G401.6 (cell line): ENCODE results near the gene ALOX5.
"Not testable (repeated sequence)": the region's sequence is repeated elsewhere in the genome, so short reads cannot be mapped to it uniquely, and the experiment has no call there.

Experiments used
- FAIRE-seq: peaks from 2 replicates; lab custom pipeline; 2012; peaks lifted over from hg19 to GRCh38; lab: Jason Lieb, UNC

The ALOX5 gene

DNA sequence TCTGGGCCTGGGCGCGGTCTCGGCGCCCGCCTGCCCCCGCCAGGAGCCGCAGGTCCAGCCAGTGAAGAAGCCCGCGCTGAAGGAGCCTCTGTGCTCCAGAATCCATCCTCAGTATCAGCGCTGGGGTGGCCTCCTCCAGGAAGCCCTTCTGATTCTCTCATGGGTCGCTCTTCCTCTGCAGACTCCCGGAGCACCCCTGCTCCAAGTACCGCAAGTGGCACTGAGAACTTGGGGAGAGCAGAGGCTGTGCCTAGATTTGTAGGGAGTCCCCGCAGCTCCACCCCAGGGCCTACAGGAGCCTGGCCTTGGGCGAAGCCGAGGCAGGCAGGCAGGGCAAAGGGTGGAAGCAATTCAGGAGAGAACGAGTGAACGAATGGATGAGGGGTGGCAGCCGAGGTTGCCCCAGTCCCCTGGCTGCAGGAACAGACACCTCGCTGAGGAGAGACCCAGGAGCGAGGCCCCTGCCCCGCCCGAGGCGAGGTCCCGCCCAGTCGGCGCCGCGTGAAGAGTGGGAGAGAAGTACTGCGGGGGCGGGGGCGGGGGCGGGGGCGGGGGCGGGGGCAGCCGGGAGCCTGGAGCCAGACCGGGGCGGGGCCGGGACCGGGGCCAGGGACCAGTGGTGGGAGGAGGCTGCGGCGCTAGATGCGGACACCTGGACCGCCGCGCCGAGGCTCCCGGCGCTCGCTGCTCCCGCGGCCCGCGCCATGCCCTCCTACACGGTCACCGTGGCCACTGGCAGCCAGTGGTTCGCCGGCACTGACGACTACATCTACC, at the start of gene ALOX5:
TSS of gene ALOX5 (plus strand) at position 641 of the 774 bp plus-strand sequence. CDS start at position 705, 64 bp downstream.
- no peak for FAIRE-seq

DNA sequence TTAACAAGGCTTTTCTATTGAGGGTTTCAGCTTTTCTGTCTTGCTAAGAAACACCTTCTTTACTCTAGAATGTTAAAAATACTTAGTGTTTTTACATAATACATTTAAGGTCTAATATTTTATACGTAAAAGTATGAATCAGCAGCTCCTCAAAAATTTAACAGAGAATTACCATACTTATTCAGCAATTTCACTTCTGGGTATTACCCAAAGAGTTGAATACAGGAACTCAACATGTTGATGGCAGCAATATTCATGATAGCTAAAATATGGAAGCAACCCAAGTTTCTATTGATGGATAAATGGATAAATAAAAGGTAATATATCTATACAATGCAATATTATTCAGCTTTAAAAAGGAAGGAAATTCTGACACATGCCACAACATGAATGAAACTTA, 48.9 kb upstream of the ALOX5 start:
- FAIRE-seq, result no peak

DNA sequence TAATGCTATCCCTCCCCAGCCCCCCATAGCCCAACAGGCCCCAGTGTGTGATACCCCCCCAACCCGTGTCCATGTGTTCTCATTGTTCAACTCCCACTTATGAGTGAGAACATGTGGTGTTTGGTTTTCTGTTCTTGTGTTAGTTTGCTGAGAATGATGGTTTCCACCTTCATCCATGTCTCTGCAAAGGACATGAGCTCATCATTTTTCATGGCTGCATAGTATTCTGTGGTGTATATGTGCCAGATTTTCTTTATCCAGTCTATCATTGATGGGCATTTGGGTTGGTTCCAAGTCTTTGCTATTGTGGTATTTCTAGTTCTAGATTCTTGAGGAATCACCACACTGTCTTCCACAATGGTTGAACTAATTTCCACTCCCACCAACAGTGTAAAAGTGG, 47.2 kb upstream of the ALOX5 start:
- not testable (repeated sequence) for FAIRE-seq

DNA sequence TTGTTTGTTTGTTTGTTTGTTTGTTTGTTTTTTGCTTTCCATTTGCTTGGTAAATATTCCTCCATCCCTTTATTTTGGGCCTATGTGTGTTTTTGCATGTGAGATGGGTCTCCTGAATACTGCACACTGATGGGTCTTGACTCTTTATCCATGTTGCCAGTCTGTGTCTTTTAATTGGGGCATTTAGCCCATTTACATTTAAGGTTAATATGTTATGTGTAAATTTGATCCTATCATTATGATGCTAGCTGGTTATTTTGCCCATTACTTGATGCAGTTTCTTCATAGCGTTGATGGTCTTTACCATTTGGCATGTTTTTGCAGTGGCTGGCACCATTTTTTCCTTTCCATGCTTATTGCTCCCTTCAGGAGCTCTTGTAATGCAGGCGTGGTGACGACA, 42.2 kb upstream of the ALOX5 start:
- not testable (repeated sequence) for FAIRE-seq

DNA sequence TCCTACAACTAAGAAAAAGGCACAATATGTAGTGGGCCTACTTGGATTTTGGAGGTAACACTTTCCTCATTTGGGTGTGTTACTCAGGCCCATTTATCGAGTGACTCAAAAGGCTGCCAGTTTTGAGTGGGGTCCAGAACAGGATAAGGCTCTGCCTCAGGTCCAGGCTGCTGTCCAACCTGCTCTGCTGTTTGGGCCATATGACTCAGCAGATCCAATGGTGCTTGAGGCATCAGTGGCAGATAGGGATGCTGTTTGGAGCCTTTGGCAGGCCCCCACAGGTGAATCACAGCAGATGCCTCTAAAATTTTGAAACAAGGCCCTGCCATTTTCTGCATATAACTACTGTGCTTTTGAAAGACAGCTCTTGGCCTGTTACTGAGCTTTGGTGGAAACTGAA, 34.1 kb upstream of the ALOX5 start:
- FAIRE-seq, result no peak

DNA sequence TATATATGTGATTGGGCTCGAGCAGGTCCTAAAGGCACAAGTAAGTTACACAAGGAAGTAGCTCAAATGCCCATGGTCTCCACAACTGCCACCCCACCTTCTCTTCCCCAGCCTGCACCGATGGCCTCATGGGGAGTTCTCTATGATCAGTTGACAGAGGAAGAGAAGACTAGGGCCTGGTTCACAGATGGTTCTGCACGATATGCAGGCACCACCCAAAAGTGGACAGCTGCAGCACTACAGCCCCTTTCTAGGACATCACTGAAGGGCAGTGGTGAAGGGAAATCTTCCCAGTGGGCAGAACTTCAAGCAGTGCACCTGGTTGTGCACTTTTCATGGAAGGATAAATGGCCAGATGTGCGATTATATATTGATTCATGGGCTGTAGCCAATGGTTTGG, 33.6 kb upstream of the ALOX5 start:
- not testable (repeated sequence) for FAIRE-seq

DNA sequence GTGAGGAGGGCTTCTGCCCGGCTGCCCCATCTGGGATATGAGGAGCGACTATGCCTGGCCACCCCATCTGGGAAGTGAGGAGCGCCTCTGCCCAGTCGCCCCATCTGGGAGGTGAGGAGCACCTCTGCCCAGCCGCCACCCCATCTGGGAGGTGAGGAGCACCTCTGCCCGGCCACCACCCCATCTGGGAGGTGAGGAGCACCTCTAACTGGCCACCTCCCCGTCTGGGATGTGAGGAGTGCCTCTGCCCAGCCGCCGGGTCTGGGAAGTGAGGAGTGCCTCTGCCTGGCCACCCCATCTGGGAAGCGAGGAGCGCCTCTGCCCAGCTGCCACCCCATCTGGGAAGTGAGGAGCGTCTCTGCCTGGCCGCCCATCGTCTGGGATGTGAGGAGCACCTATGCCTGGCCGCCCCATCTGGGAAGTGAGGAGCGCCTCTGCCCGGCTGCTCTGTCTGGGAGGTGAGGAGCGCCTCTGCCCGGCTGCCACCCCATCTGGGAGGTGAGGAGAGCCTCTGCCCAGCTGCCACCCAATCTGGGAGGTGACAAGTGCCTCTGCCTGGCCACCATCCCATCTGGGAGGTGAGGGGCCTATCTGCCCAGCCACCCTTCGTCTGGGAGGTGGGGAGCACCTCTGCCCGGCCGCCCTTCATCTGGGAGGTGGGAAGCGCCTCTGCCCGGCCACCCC, 27.2 kb upstream of the ALOX5 start:
- FAIRE-seq, result not testable (repeated sequence)

DNA sequence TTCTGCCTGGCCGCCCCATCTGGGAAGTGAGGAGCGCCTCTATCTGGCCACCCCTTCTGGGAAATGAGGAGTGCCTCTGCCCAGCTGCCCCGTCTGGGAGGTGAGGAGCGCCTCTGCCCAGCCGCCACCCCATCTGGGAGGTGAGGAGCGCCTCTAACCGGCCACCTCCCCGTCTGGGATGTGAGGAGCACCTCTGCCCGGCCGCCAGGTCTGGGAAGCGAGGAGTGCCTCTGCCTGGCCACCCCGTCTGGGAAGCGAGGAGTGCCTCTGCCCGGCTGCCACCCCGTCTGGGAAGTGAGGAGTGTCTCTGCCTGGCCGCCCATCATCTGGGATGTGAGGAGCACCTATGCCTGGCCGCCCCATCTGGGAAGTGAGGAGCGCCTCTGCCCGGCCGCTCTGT, 26.6 kb upstream of the ALOX5 start:
- not testable (repeated sequence) for FAIRE-seq

DNA sequence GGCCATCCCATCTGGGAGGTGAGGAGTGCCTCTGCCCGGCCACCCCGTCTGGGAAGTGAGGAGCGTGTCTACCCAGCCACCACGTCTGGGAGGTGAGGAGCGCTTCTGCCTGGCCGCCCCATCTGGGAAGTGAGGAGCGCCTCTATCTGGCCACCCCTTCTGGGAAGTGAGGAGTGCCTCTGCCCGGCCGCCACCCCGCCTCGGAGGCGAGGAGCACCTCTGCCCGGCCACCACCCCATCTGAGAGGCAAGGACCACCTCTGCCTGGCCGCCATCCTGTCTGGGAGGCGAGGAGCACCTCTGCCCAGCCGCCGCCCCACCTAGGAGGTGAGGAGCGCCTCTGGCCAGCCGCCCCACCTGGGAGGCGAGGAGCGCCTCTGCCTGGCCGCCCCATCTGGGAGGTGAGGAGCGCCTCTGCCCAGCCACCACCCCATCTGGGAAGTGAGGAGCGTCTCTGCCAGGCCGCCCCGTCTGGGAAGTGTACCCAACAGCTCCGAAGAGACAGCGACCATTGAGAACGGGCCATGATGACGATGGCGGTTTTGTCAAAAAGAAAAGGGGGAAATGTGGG, 25.7 kb upstream of the ALOX5 start:
- FAIRE-seq, result not testable (repeated sequence)

DNA sequence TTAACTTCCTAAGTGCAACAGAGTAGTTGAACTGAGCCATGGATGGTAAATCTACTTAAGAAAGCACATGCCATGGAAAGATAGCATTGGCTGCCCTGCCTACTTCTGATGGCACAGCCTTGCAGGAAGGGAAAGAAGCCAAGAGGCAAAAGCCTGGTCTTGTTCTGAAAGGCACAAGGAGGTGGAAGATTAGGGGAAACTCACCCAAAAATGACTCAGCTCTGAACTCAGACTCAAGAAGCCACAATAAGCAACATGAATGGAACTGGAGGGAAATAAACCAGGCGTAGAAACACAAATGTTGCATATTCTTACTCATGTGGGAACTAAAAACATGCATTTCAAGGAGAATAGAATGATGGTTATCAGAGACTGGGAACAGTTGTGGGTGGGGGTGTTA, 20.8 kb upstream of the ALOX5 start:
- no peak for FAIRE-seq

DNA sequence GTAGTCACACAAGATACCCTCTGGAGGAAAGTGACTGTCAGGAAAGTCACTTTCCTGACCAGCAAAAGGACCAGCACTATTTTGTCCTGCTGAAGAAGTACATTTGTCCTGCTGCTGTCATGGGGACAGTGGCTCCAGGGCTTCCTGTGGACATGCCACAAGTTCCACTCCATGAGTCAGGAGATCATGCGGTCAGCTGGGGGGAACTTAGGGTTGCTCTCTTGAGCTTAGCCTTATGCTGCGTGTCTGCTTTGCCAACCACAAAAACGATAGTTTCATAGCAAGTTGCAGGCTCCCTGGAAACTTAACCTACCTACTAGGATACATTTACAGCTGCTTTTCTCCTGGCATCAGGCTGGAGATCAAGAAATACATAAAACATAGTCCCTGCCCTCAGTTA, 19.8 kb upstream of the ALOX5 start:
- no peak for FAIRE-seq

DNA sequence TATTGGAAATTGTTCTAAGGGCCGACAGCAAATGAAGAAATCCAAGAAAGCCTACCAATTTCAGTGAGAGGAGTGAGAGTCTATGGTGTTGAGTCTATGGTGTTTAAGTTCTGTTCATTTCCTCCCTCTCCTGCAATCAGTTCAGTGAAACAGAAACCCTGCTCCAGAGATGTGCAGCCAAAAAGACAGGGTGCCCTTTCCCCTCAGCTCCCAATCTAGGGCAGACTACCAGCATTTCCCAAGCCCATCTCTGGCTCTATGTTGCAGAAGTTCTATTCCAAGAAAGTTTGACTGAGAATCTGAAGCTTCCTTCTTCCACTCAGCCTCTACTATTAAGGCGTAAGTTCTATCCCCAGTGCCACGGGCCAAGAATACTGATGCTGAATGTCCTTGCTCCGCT, 18.5 kb upstream of the ALOX5 start:
- FAIRE-seq, result no peak

DNA sequence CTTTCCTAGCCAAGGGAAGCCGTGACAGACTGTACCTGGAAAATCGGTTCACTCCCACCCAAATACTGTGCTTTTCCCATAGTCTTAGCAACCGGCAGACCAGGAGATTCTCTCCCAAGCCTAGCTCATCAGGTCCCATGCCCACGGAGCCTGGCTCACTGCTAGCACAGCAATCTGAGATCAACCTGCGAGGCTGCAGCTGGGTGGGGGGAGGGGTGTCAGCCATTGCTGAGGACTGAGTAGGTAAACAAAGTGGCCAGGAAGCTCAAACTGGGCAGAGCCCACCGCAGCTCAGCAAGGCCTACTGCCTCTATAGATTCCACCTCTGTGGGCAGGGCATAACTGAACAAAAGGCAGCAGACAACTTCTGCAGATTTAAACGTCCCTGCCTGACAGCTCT, 15.1 kb upstream of the ALOX5 start:
- FAIRE-seq, result not testable (repeated sequence)

DNA sequence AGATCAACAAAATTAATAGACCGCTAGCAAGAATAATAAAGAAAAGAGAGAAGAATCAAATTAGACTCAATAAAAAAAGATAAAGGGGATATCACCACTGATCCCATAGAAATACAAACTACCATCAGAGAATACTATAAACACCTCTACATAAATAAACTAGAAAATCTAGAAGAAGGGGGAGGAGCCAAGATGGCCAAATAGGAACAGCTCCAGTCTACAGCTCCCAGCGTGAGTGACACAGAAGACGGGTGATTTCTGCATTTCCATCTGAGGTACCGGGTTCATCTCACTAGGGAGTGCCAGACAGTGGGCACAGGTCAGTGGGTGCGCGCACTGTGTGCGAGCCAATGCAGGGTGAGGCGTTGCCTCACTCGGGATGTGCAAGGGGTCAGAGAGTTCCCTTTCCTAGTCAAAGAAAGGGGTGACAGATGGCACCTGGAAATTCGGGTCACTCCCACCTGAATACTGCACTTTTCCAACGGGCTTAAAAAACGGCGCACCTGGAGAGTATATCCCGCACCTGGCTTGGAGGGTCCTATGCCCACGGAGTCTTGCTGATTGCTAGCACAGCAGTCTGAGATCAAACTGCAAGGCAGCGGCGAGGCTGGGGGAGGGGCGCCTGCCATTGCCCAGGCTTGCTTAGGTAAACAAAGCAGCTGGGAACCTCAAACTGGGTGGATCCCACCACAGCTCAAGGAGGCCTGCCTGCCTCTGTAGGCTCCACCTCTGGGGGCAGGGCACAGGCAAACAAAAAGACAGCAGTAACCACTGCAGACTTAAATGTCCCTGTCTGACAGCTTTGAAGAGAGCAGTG, 11.8 kb upstream of the ALOX5 start:
- not testable (repeated sequence) for FAIRE-seq

DNA sequence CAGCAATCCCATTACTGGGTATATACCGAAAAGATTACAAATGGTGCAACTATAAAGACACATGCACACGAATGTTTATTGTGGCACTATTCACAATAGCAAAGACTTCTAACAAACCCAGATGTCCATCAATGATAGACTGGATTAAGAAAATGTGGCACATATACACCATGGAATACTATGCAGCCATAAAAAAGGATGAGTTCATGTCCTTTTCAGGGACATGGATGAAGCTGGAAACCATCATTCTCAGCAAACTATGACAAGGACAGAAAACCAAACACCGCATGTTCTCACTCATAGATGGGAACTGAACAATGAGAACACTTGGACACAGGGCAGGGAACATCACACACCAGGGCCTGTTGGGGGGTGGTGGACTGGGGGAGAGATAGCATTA, 6.4 kb upstream of the ALOX5 start:
- not testable (repeated sequence) for FAIRE-seq

DNA sequence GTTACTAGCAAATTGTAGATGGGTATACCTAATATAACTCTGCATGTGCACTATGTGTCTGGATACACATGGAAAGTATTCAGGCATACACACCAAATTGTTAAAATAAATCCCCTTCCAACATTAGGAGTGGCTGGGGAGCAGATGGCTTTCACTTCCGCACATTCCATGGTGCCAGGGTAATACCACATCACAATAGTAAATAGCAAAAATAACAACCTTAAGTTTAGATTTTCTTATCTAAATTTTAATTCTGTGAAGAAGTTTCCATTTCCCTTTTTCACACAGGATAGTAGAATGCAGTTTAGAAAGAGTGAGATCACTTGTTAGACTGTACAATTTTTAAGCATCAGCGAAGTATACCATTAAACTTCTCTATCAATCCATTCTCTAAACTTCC, 5.8 kb upstream of the ALOX5 start:
- no peak for FAIRE-seq

DNA sequence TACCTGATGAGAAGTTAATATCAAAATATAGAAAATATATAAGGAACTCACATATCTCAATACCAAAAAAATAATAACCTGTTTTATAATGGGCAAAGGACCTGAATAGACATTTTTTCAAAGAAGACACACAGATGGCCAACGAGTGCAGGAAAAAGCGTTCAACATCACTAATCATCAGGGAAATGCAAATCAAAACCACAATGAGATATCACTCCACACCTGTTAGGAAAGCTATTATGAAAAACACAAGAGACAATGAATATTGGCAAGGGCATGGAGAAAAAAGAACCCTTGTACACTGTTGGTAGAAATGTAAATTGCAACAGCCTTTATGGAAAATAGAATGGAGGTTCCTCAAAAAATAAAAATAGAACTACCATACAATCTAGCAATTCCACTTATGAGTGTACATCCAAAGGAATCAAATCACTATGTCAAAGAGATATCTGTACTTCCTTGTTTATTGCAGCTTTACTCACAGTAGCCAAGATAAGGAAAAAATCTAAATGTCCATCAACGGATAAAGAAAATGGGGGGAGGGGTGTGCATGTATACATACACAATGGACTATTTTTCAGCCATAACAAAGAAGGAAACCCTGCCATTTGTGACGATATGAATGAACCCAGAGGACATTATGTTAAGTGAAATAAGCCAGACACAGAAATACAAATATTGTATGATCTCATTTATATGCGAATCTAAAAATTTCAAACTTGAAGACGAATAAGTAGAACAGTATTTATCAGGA, 3.6 kb upstream of the ALOX5 start:
- FAIRE-seq, result no peak

DNA sequence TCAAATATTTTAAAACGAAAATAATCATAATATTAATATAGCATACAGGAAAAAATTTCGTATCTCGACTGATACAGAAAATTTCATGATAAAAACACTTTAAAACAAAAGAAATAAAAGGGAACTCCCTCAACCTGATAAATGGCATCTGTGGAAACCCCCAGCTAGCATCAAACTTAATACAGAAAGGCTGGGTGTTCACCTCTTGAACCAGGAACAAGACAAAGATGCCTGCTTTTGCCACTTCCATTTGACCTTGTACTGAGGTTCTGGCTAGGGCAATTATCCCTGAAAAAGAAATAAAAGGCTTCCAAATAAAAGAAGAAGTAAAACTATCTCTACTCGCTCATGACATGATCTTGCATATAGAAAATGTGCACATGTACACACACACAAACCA, 2.5 kb upstream of the ALOX5 start:
- no peak for FAIRE-seq

DNA sequence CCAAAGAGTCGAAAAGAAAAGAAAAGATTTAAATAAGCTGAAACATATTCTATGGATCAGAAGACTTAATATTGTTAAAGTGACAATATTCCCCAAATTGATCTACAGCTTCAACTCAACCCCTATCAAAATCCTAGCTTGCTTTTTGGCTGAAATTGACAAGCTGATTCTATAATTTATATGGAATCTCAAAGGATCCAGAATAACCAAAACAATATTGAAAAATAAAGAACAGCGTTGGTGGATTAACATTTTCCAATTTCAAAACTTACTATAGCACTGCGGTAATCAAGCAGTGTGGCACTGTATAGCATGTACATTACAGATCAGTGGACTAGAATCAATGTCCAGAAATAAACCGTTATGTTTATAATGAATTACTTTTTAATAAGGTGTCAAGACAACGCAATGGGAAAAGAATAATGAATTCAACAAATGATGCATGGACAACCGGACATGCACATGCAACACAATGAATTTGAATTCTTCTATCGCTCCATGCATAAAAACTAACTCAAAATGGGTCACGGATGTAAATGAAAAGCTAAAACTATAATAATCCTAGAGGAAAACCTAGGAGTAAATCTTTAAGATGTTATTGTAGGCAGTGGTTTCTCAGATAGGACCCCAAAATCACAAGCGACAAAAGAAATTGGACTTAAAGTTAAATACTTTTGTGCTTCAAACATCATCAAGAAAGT, 1.6 kb upstream of the ALOX5 start:
- no peak for FAIRE-seq

DNA sequence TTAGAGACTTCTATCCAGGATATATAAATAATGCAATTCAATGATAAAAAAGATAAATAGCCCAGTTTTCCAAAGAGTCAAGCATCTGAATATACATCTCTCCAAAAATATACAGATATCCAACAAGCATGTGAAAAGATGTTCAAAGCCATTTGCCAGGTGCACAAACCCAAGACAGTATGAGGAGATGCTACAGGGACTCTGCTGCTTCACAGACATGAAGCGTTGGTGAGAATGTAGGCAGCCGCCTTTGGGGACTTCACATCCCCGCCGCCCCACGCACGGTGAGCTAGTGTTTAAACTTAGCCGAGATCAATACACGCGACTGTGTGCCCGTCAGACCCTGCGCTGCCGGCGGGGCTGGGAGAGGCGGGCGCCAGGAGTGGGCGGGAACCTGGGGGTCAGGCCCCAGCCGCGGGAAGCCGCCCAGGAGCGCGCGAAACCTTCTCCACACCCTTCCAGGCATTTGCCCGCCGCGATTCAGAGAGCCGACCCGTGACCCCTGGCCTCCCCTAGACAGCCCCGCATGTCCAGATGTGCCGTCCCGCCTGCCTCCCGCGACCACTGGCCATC, 927 bp upstream of the ALOX5 start:
- no peak for FAIRE-seq
